ENCODE measurements around the gene SBK1. TPM values are rescaled to one million over a fixed set of nuclear protein-coding genes. Genes with fewer than 3 reads are reported as not detected.

SBK1 gene
- total RNA-seq, 1 donor from 2014 or later: 1.9 TPM

DNA sequence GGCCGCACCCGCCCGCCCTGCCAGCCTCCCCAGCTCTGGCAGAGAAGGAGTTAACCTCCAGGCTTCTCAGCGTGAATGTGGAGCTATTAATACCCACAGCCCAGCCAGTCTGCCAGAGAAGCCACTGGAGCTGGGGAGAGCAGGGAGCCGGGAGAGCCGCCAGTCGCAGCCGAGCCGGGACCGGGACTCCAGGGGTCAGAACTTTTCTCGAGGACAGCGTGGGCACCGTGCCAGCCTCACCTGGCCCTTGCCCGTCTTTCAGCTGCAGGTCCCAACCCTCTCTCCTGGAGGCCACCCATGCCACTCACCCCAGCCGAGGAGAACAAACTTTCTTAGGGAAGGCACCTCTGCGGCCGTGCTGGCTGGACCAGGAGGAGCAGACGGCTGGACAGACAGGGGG, 33.8 kb upstream of the SBK1 start:
- H3K4me1 ChIP-seq: no peaks in the 10 kb centered on the region
- TF ChIP-seq, protein P1, sequence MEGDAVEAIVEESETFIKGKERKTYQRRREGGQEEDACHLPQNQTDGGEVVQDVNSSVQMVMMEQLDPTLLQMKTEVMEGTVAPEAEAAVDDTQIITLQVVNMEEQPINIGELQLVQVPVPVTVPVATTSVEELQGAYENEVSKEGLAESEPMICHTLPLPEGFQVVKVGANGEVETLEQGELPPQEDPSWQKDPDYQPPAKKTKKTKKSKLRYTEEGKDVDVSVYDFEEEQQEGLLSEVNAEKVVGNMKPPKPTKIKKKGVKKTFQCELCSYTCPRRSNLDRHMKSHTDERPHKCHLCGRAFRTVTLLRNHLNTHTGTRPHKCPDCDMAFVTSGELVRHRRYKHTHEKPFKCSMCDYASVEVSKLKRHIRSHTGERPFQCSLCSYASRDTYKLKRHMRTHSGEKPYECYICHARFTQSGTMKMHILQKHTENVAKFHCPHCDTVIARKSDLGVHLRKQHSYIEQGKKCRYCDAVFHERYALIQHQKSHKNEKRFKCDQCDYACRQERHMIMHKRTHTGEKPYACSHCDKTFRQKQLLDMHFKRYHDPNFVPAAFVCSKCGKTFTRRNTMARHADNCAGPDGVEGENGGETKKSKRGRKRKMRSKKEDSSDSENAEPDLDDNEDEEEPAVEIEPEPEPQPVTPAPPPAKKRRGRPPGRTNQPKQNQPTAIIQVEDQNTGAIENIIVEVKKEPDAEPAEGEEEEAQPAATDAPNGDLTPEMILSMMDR (IDR thresholded peaks at IDR 0.05): no peak
- H3K4me3 ChIP-seq: no peak overlapping the region
- H3K9me3 ChIP-seq: no peaks in the 10 kb centered on the region
- H3K36me3 ChIP-seq: no peaks in the 10 kb centered on the region
- no peak overlapping the region for H3K27ac ChIP-seq
- no peak for DNase-seq
- intact Hi-C loops (cut with DNase I): no loop called here
- peaks cover 27% of the 10 kb centered on the region for H3K27me3 ChIP-seq
- peak; percentile 16 for ATAC-seq

DNA sequence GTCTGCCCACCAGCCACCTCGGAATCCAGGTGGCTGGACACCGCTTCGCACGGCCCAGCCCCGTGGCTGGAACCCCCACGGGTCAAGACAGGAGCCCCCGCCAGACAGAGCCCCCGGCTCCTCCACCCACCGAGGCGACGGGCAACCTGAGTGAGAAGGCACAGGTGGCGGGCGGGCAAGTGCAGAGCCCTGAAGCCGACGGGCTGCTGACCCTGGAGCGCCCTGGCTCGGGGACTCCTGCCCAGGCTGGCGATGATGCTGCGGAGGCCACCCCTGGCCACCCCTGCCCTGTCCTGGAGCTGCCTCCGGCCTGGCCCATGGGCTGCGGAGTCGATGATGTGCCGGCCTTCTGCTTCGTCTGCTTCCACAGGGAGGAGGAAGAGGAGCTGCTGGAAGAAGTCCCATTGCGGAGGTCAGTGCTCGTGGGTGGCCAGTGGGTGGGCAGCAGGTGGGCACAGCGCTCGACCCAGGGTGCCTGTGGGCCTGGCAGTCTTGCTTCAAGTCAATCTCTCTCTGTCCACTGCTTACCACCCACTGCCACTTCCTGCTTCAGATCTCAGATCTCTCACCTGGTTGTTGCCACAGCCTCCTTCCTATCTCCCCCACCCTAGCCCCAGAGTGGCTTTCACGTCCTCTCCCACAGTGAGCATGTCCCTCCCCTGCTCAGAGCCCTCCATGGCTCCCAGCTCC, 33.1 kb upstream of the SBK1 start:
- ATAC-seq (no peak), DNase-seq (no peak)
- Histone ChIP-seq H3K27me3 (peaks cover 27% of the 10 kb centered on the region), H3K4me1 (no peaks in the 10 kb centered on the region), H3K9me3 (no peaks in the 10 kb centered on the region), H3K4me3 (no peak overlapping the region), H3K27ac (no peak overlapping the region), H3K36me3 (no peaks in the 10 kb centered on the region)
- TF ChIP-seq, protein P1 (IDR thresholded peaks at IDR 0.05): no peak
- intact Hi-C loops (cut with DNase I): no loop called here

DNA sequence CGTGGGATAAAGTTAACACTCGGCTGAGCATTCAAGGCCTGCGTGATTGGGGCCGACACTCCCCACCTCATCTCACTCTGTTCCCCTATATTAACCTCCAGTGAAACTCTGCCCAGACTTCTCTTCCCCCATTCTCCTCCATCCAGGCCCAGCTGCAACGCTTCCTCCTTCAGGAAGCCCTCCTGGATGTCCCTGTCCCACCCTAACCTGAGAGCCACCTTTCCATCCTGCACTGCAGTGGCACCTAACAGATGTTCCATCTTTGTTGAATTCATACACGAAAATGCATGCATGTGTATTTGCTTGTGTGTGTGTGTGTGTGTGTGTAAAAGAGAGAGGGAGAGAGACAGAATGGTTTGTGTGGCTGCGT, 32.6 kb upstream of the SBK1 start:
- no peaks in the 10 kb centered on the region for H3K36me3 ChIP-seq
- ATAC-seq (no peak), DNase-seq (no peak)
- TF ChIP-seq, protein P1 (IDR thresholded peaks at IDR 0.05): no peak
- no peaks in the 10 kb centered on the region for H3K9me3 ChIP-seq
- intact Hi-C loops (cut with DNase I): no loop called here
- H3K4me3 ChIP-seq: no peak overlapping the region
- H3K27ac ChIP-seq: no peak overlapping the region
- no peaks in the 10 kb centered on the region for H3K4me1 ChIP-seq
- H3K27me3 ChIP-seq: peaks cover 27% of the 10 kb centered on the region

DNA sequence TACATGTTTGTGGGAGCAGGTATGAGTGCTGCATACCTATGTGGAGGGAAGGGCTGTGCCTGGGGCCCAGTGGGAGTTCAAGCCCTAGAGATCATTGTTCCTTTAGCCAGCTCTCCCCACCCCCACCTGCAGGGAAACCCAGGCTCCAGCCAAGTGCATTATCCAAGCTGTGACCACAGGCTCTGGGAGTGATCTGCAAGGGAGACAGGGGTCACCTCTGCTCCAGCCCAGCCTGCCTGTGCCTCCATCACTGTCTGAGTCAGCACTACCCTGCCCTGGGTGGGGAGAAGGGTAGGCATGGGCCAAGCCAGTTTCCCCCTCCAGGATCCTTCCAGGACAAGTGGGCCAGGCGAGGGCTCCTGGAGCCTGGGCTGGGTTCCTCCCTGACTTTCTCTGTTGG, 32.1 kb upstream of the SBK1 start:
- Histone ChIP-seq H3K4me3 (no peak overlapping the region), H3K9me3 (no peaks in the 10 kb centered on the region), H3K36me3 (no peaks in the 10 kb centered on the region), H3K4me1 (no peaks in the 10 kb centered on the region), H3K27me3 (peaks cover 27% of the 10 kb centered on the region), H3K27ac (no peak overlapping the region)
- no peak for DNase-seq
- no peak for ATAC-seq
- intact Hi-C loops (cut with DNase I): no loop called here
- TF ChIP-seq, protein P1 (IDR thresholded peaks at IDR 0.05): no peak

DNA sequence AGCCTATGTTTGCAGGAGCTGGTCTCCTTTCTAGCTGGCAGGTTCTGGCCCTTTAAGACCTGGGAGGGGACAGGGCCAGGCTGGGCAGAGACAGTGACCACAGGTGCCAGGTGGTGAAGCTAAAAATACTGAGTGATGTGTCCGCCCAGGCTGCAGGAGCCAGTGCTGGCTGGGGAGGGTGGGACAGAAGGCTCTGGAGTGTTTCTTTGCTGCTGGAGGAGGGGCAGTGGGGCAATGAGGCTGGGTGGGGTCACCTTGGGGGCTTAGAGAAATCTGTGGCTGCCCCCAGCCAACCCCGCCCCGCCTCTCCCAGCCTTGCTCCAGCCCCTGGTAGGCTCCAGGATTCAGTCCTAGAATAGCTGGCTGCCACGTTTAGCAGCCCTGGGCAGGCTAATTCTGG, 30.4 kb upstream of the SBK1 start:
- no peak for DNase-seq
- ATAC-seq: no peak
- H3K36me3 ChIP-seq: no peaks in the 10 kb centered on the region
- intact Hi-C loops (cut with DNase I): no loop called here
- no peak overlapping the region for H3K4me3 ChIP-seq
- no peaks in the 10 kb centered on the region for H3K9me3 ChIP-seq
- H3K4me1 ChIP-seq: no peaks in the 10 kb centered on the region
- no peak overlapping the region for H3K27ac ChIP-seq
- peaks cover 27% of the 10 kb centered on the region for H3K27me3 ChIP-seq
- TF ChIP-seq, protein P1 (IDR thresholded peaks at IDR 0.05): no peak

DNA sequence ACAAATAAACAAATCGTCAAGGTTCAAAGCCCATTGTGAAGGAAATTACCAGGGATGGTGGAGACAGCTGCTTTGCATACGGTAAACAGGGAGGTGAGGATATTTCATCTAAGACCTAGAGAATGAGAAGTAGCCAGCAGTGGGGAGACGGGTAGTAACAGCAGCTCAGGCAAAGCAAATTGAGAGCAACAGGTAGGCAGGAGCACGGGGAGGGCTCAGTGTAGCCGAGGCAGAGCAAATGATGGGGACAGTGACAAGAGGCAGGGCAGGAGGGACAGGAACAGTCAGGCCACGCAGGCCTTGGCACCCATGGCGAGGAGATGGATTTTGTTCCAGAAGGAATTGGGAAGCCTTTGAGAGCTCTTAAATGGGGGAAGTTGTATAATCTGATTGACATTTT, 29.0 kb upstream of the SBK1 start:
- DNase-seq (no peak), ATAC-seq (no peak)
- Histone ChIP-seq H3K4me3 (no peak overlapping the region), H3K9me3 (no peaks in the 10 kb centered on the region), H3K36me3 (no peaks in the 10 kb centered on the region), H3K27me3 (peaks cover 22% of the 10 kb centered on the region), H3K27ac (no peak overlapping the region), H3K4me1 (no peaks in the 10 kb centered on the region)
- TF ChIP-seq, protein P1 (IDR thresholded peaks at IDR 0.05): no peak
- intact Hi-C loops (cut with DNase I): no loop called here

Measured in upper lobe of right lung (tissue), 1 donor.